HCT116 (cell line): ENCODE measurements around the gene ABCC5. TPM values are rescaled to one million over a fixed set of nuclear protein-coding genes. Genes with fewer than 3 reads are reported as not detected.

Experiments
- ATAC-seq: fragments of 200-7000 bp; cut with Tn5 transposase; 2 replicates; pipeline ENCODE4 v1.9.1; 2020; ENCODE audit warnings: mild to moderate bottlenecking, moderate library complexity
- BruUV-seq: library from RNA; stranded (reverse); fragments of 400-500 nt; replicated peaks from 2 replicates; lab custom pipeline; 2021; lab: Mats Ljungman, UMichigan
- CTCF ChIA-PET: fragments of 300-600 bp; sonication (Branson Sonifier 250); formaldehyde crosslinking; loops from one replicate; lab custom pipeline; 2021; ENCODE audit warnings: antibody characterized with exemption; lab: Charles Lee
- POLR2A ChIA-PET: fragments of 300-600, 350-600 bp; sonication (Branson Sonifier 250); formaldehyde crosslinking; loops from one replicate; lab custom pipeline; 2021; ENCODE audit warnings: antibody characterized with exemption; lab: Charles Lee
- RAD21 ChIA-PET, 2 experiments: fragments of 300-600 bp; sonication (Branson Sonifier 250); formaldehyde crosslinking; loops; one replicate each; lab custom pipeline; 2023; ENCODE audit warnings: low total read pairs in 2 of 2; ENCODE audit not compliant: uncharacterized antibody in 2 of 2, unreplicated experiment in 2 of 2, low non-redundant PET in 1 of 2; lab: Charles Lee
- DNase-seq: peaks from one replicate; pipeline ENCODE4 v3.0.0-alpha.2; 2010; ENCODE audit warnings: low read depth, low spot score
- H2AFZ ChIP-seq: fragments of 200-600 bp; shearing (Covaris generic), sonication (generic); 2 replicates; pipeline ENCODE4 v1.6.1; 2017; ENCODE audit warnings: low read depth, mixed run types, mixed read lengths, antibody characterized with exemption, low read length; ENCODE audit not compliant: poor library complexity, severe bottlenecking
- H3K27ac ChIP-seq: 2 replicates; pipeline ENCODE4 v1.5.1; 2012; ENCODE audit warnings: low read depth, low read length
- H3K27me3 ChIP-seq: fragments of 200-600 bp; sonication (generic); 2 replicates; pipeline ENCODE4 v1.6.1; 2016; ENCODE audit warnings: mixed run types, low read length, mixed read lengths; ENCODE audit not compliant: insufficient read depth
- H3K36me3 ChIP-seq, 2 experiments: fragments of 200-500 bp in 1 of 2; fragments of 200-600 bp in 1 of 2; sonication (Bioruptor generic) in 1 of 2; sonication (generic) in 1 of 2; 2 replicates each; pipeline versions ENCODE4 v1.5.1 to v1.6.1; 2014 to 2016; ENCODE audit warnings: low read length in 2 of 2, inconsistent platforms in 1 of 2, mixed read lengths in 1 of 2, mixed run types in 1 of 2; ENCODE audit not compliant: insufficient read depth in 2 of 2, control insufficient read depth in 1 of 2
- H3K4me1 ChIP-seq, 2 experiments: fragments of 200-600 bp in 1 of 2; sonication (generic) in 1 of 2; 2 replicates each; pipeline versions ENCODE4 v1.5.1 to v1.6.1; 2012 to 2017; ENCODE audit warnings: low read length in 2 of 2, inconsistent platforms in 1 of 2, mild to moderate bottlenecking in 1 of 2, mixed read lengths in 1 of 2, mixed run types in 1 of 2, moderate library complexity in 1 of 2; ENCODE audit not compliant: insufficient read depth in 2 of 2, control insufficient read depth in 1 of 2
- H3K4me2 ChIP-seq: fragments of 200-600 bp; sonication (generic); 2 replicates; pipeline ENCODE4 v1.6.1; 2017; ENCODE audit warnings: mixed run types, low read length, mixed read lengths
- H3K4me3 ChIP-seq, 2 experiments: fragments of 200-600 bp in 1 of 2; sonication (generic) in 1 of 2; replicated peaks in 1 of 2; 2 replicates each; pipeline ENCODE4 v1.5.1; 2011 to 2016; ENCODE audit warnings: low read length in 2 of 2, control low read depth in 1 of 2, low read depth in 1 of 2, mild to moderate bottlenecking in 1 of 2, mixed read lengths in 1 of 2, mixed run types in 1 of 2
- H3K79me2 ChIP-seq: fragments of 200-600 bp; sonication (generic); 2 replicates; pipeline ENCODE4 v1.6.1; 2017; ENCODE audit warnings: mild to moderate bottlenecking, mixed run types, low read length, moderate library complexity, mixed read lengths; ENCODE audit not compliant: insufficient read depth
- H3K9ac ChIP-seq: fragments of 200-600 bp; sonication (generic); 2 replicates; pipeline ENCODE4 v1.6.1; 2016; ENCODE audit warnings: low read length, mixed read lengths
- H3K9me2 ChIP-seq: fragments of 200-600 bp; sonication (generic), shearing (Covaris generic); 2 replicates; pipeline ENCODE4 v1.6.1; 2017; ENCODE audit warnings: mixed run types, mild to moderate bottlenecking, moderate library complexity; ENCODE audit not compliant: insufficient read depth
- H3K9me3 ChIP-seq, 2 experiments: fragments of 200-500 bp in 1 of 2; fragments of 200-600 bp in 1 of 2; sonication (Bioruptor generic) in 1 of 2; sonication (generic) in 1 of 2; 2 replicates each; pipeline ENCODE4 v1.6.1; 2014 to 2017; ENCODE audit warnings: low read length in 2 of 2, mixed read lengths in 2 of 2, inconsistent platforms in 1 of 2, low read depth in 1 of 2, mild to moderate bottlenecking in 1 of 2, mixed run types in 1 of 2, moderate library complexity in 1 of 2; ENCODE audit not compliant: control insufficient read depth in 1 of 2, insufficient read depth in 1 of 2
- H4K20me1 ChIP-seq: fragments of 200-600 bp; sonication (generic), shearing (Covaris generic); 2 replicates; pipeline ENCODE4 v1.6.1; 2017; ENCODE audit warnings: mixed run types, mild to moderate bottlenecking, moderate library complexity; ENCODE audit not compliant: insufficient read depth
- CEBPB ChIP-seq: IDR thresholded peaks from 2 replicates; pipeline ENCODE4 v1.6.1; 2012; ENCODE audit warnings: low read depth
- EGR1 ChIP-seq: IDR thresholded peaks from 2 replicates; pipeline ENCODE4 v1.6.1; 2012; ENCODE audit warnings: low read depth
- EZH2 ChIP-seq: fragments of 200-600 bp; sonication (generic); IDR thresholded peaks from 2 replicates; pipeline ENCODE4 v1.6.1; 2017; ENCODE audit warnings: antibody characterized with exemption, mixed run types
- EZH2phosphoT487 ChIP-seq: fragments of 200-600 bp; IDR thresholded peaks from 2 replicates; pipeline ENCODE4 v1.6.1; 2018; ENCODE audit warnings: antibody characterized with exemption, borderline replicate concordance
- JUND ChIP-seq: IDR thresholded peaks from 2 replicates; pipeline ENCODE4 v1.6.1; 2012
- MAX ChIP-seq: IDR thresholded peaks from 2 replicates; pipeline ENCODE4 v1.6.1; 2012
- POLR2AphosphoS5 ChIP-seq: IDR thresholded peaks from 2 replicates; pipeline ENCODE4 v1.6.1; 2011; ENCODE audit warnings: mild to moderate bottlenecking, low read depth, low read length, moderate library complexity
- RAD21 ChIP-seq: IDR thresholded peaks from 2 replicates; pipeline ENCODE4 v1.6.1; 2012; ENCODE audit warnings: low read depth, mild to moderate bottlenecking
- TCF7L2 ChIP-seq: IDR thresholded peaks from 2 replicates; pipeline ENCODE4 v1.7.0; 2011; ENCODE audit warnings: borderline replicate concordance, inconsistent platforms; ENCODE audit not compliant: insufficient read depth, insufficient read length; ENCODE audit errors: extremely low read depth
- YY1 ChIP-seq: IDR thresholded peaks from 2 replicates; pipeline ENCODE4 v1.6.1; 2011; ENCODE audit warnings: low read length, low read depth, moderate library complexity, mild to moderate bottlenecking; ENCODE audit not compliant: insufficient replicate concordance; ENCODE audit errors: extremely low read depth
- ZFX ChIP-seq: fragments of 450-650 bp; IDR thresholded peaks from 2 replicates; pipeline ENCODE4 v1.6.1; 2017
- ZNF274 ChIP-seq: fragments of 200-500 bp; sonication (Bioruptor generic); IDR thresholded peaks from 2 replicates; pipeline ENCODE4 v1.6.1; 2014; ENCODE audit warnings: mild to moderate bottlenecking, low read depth, low read length, inconsistent platforms
- intact Hi-C: fragments of 100-400 bp; cut with micrococcal nuclease; formaldehyde crosslinking; loops from 2 replicates; pipeline ENCODE4 v1.10.0; 2022
- total RNA-seq: library from RNA; stranded (reverse); gene quantifications from one replicate; pipeline ENCODE4 v1.2.1, GENCODE V29; 2021; ENCODE audit not compliant: unreplicated experiment
- TF ChIP-seq, protein P1 (sequence below), 3 experiments: fragments of 200-600 bp in 1 of 3; sonication (generic) in 1 of 3; IDR thresholded peaks in 2 of 3; conservative IDR thresholded peaks in 1 of 3; 2 replicates each; pipeline ENCODE4 v1.5.1; 2012 to 2017; ENCODE audit warnings: low read depth in 2 of 3, low read length in 2 of 3, antibody characterized with exemption in 1 of 3, borderline replicate concordance in 1 of 3, control low read depth in 1 of 3, mild to moderate bottlenecking in 1 of 3, mixed read lengths in 1 of 3, mixed run types in 1 of 3, moderate library complexity in 1 of 3; ENCODE audit not compliant: insufficient read depth in 1 of 3

The ABCC5 gene
- total RNA-seq, 1 experiment from 2014 or later = 16.9 TPM

DNA sequence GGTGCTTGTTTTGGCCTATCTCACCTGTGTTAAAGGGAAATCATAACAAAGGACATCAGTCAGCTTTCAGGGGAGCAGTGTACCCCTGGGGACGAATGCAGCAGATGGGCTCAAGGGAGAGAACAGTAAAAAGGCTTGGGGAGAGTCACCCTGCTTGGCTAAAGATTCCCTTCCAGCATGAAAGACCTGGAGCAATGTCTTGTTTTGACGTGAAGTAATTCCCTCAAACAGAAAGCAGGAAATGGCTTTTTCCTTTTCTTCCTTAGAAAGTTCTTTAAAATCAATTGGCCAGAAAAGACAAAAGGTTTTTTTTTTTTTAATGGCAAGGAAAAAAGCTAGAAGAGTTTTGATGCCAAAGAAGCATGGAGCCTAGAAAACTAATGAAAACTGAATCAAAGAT, 76.5 kb downstream of the ABCC5 start:
- ChIA-PET RAD21 (no interaction called here), POLR2A (no interaction called here), CTCF (no interaction called here)
- Histone ChIP-seq H3K4me2 (no peak overlapping the region), H3K9ac (no peak overlapping the region), H3K27ac (no peak overlapping the region), H3K9me3 (no peaks in the 10 kb centered on the region), H3K27me3 (no peaks in the 10 kb centered on the region), H3K4me3 (no peak overlapping the region), H3K4me1 (no peaks in the 10 kb centered on the region), H3K36me3 (peaks cover 0 to 6% of the 10 kb centered on the region in 2 experiments; a peak in 1 of 4 replicates), H4K20me1 (no peaks in the 10 kb centered on the region), H2AFZ (no peak overlapping the region), H3K9me2 (no peaks in the 10 kb centered on the region), H3K79me2 (no peaks in the 10 kb centered on the region)
- DNase-seq (no peak), ATAC-seq (no peak)
- intact Hi-C loops = no loop called here
- no TSS peak for BruUV-seq
- TF ChIP-seq YY1 (no peak), EGR1 (no peak), POLR2AphosphoS5 (no peak), CEBPB (no peak), RAD21 (no peak), TCF7L2 (no peak), EZH2phosphoT487 (no peak), ZNF274 (no peak), MAX (no peak), ZFX (no peak), EZH2 (no peak), JUND (no peak)
- TF ChIP-seq, protein P1, sequence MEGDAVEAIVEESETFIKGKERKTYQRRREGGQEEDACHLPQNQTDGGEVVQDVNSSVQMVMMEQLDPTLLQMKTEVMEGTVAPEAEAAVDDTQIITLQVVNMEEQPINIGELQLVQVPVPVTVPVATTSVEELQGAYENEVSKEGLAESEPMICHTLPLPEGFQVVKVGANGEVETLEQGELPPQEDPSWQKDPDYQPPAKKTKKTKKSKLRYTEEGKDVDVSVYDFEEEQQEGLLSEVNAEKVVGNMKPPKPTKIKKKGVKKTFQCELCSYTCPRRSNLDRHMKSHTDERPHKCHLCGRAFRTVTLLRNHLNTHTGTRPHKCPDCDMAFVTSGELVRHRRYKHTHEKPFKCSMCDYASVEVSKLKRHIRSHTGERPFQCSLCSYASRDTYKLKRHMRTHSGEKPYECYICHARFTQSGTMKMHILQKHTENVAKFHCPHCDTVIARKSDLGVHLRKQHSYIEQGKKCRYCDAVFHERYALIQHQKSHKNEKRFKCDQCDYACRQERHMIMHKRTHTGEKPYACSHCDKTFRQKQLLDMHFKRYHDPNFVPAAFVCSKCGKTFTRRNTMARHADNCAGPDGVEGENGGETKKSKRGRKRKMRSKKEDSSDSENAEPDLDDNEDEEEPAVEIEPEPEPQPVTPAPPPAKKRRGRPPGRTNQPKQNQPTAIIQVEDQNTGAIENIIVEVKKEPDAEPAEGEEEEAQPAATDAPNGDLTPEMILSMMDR (IDR thresholded peaks at IDR 0.05 in 2 of 3, conservative IDR thresholded peaks at IDR 0.05 in 1 of 3; ENCODE audit: borderline replicate concordance in 1 of 3, insufficient read depth in 1 of 3, low read depth in 2 of 3, low read length in 2 of 3) = no peak
